Loucy (cell line): ENCODE results near the gene UAP1L1.
"Not testable (repeated sequence)": the region's sequence is repeated elsewhere in the genome, so short reads cannot be mapped to it uniquely, and the experiment has no call there.

Source experiments
- H2AFZ ChIP-seq: fragments of 200-600 bp; sonication (generic); 2 replicates; pipeline ENCODE4 v1.6.0; 2016; ENCODE audit warnings: antibody characterized with exemption, mild to moderate bottlenecking, low read length, moderate library complexity
- H3F3A ChIP-seq: fragments of 200-600 bp; 2 replicates; pipeline ENCODE4 v1.6.0; 2016; ENCODE audit warnings: antibody characterized with exemption, low read depth, mild to moderate bottlenecking
- H3K27me3 ChIP-seq: fragments of 200-600 bp; sonication (generic); 2 replicates; pipeline ENCODE4 v1.6.1; 2014; ENCODE audit warnings: low read length, mild to moderate bottlenecking; ENCODE audit not compliant: insufficient read depth, poor library complexity, severe bottlenecking
- H3K36me3 ChIP-seq: fragments of 200-600 bp; sonication (generic); 2 replicates; pipeline ENCODE4 v1.6.1; 2016; ENCODE audit warnings: low read length; ENCODE audit not compliant: insufficient read depth
- H3K4me1 ChIP-seq: fragments of 200-600 bp; sonication (generic); 2 replicates; pipeline ENCODE4 v1.5.1; 2014; ENCODE audit warnings: low read length, mild to moderate bottlenecking; ENCODE audit not compliant: insufficient read depth, poor library complexity, severe bottlenecking
- H3K4me2 ChIP-seq: fragments of 200-600 bp; sonication (generic); 2 replicates; pipeline ENCODE4 v1.6.0; 2014; ENCODE audit warnings: antibody characterized with exemption, low read length, low read depth, mild to moderate bottlenecking; ENCODE audit not compliant: poor library complexity, severe bottlenecking
- H3K4me3 ChIP-seq: fragments of 200-600 bp; sonication (generic); 2 replicates; pipeline ENCODE4 v1.5.1; 2014; ENCODE audit warnings: low read length, mild to moderate bottlenecking, mixed read lengths; ENCODE audit not compliant: poor library complexity, severe bottlenecking
- H3K79me2 ChIP-seq: fragments of 200-600 bp; sonication (generic); 2 replicates; pipeline ENCODE4 v1.6.1; 2014; ENCODE audit warnings: low read length; ENCODE audit not compliant: insufficient read depth
- H3K9ac ChIP-seq: fragments of 200-600 bp; sonication (generic); 2 replicates; pipeline ENCODE4 v1.6.0; 2014; ENCODE audit warnings: mild to moderate bottlenecking, low read depth, low read length, moderate library complexity; ENCODE audit not compliant: poor library complexity, severe bottlenecking
- H3K9me2 ChIP-seq: fragments of 200-600 bp; sonication (generic); replicated peaks from 2 replicates; pipeline ENCODE4 v1.6.1; 2016; ENCODE audit warnings: low read depth, low read length, mixed read lengths
- H3K9me3 ChIP-seq: fragments of 200-600 bp; sonication (generic); 2 replicates; pipeline ENCODE4 v1.6.1; 2014; ENCODE audit warnings: mild to moderate bottlenecking, antibody characterized with exemption, low read length, low read depth; ENCODE audit not compliant: insufficient read depth
- H4K20me1 ChIP-seq: fragments of 200-600 bp; sonication (generic); 2 replicates; pipeline ENCODE4 v1.6.0; 2014; ENCODE audit warnings: antibody characterized with exemption, low read length, mild to moderate bottlenecking; ENCODE audit not compliant: insufficient read depth, poor library complexity, severe bottlenecking
- CTCF ChIP-seq: fragments of 200-600 bp; sonication (generic); conservative IDR thresholded peaks from 2 replicates; pipeline ENCODE4 v1.5.1; 2014; ENCODE audit warnings: mild to moderate bottlenecking, antibody characterized with exemption, low read length
- EZH2phosphoT487 ChIP-seq: fragments of 200-600 bp; IDR thresholded peaks from 2 replicates; pipeline ENCODE4 v1.6.1; 2018; ENCODE audit warnings: antibody characterized with exemption, mild to moderate bottlenecking, moderate library complexity, borderline replicate concordance

Gene UAP1L1

GRCh38 chr9:137123468-137123837, 46.1 kb downstream of the UAP1L1 start:
- H3K36me3 ChIP-seq = no peaks in the 10 kb centered on the region
- H3F3A ChIP-seq = peaks cover 3% of the 10 kb centered on the region
- no peaks in the 10 kb centered on the region for H4K20me1 ChIP-seq
- H3K79me2 ChIP-seq = peaks cover 17% of the 10 kb centered on the region
- no peaks in the 10 kb centered on the region for H3K9me2 ChIP-seq
- no peaks in the 10 kb centered on the region for H3K9me3 ChIP-seq
- H3K4me2 ChIP-seq = no peak overlapping the region
- TF ChIP-seq EZH2phosphoT487 = no peak
- TF ChIP-seq CTCF = no peak
- H2AFZ ChIP-seq = no peak overlapping the region
- no peaks in the 10 kb centered on the region for H3K27me3 ChIP-seq
- no peak overlapping the region for H3K9ac ChIP-seq
- H3K4me3 ChIP-seq = no peak overlapping the region
- peaks cover 19% of the 10 kb centered on the region for H3K4me1 ChIP-seq

DNA sequence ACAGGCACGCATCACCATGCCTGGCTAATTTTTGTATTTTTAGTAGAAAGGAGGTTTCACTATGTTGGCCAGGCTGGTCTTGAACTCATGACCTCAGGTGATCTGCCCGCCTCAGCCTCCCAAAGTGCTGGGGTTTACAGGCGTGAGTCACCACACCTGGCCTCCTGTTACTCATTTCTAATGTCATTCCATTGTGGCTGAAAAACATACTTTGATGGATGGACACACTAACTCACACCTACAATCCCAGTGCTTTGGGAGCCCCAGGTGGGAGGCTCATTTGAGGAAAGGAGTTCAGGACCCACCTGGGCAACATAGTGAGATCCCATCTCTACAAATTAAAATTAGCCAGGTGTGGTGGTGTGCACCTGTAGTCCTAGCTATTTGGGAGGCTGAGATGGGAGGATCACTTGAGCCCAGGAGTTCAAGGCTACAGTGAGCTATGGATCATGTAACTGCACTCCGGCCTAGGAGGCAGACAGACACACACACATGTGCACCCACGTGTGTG, 46.7 kb downstream of the UAP1L1 start:
- not testable (repeated sequence) for H3K9ac ChIP-seq, H3K4me3 ChIP-seq, H3F3A ChIP-seq, H2AFZ ChIP-seq, H3K9me2 ChIP-seq, H4K20me1 ChIP-seq, H3K36me3 ChIP-seq, H3K9me3 ChIP-seq, H3K27me3 ChIP-seq, H3K4me2 ChIP-seq
- Histone ChIP-seq H3K4me1 (peaks cover 22% of the 10 kb centered on the region), H3K79me2 (peaks cover 23% of the 10 kb centered on the region)

DNA sequence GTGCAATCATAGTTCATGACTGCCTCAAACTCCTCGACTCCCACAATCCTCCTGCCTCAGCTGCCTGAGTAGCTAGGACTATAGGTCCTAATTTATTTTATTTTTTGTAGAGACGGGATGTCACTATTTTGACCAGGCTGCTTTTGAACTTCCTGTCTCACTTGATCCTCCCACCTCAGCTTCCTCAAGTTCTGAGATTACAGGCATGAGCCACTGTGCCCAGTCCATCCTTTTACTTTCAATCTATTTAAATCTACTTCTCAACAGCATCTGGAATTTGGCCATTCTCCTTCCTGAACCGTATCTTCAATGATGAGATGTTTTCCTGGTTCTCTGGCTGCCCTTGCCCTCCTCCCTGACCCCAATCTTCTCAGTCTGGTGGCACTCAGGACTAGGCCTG, 49.5 kb downstream of the UAP1L1 start:
- Histone ChIP-seq H2AFZ (peak overlapping the region; percentile 92; the same call in 1 of the 2 replicates), H3K27me3 (no peaks in the 10 kb centered on the region), H3K79me2 (peaks cover 28% of the 10 kb centered on the region), H3K9me3 (no peaks in the 10 kb centered on the region), H3K4me2 (peak overlapping the region; percentile 100), H3K4me1 (peaks cover 26% of the 10 kb centered on the region), H3K4me3 (peak overlapping the region; percentile 85), H3K36me3 (no peaks in the 10 kb centered on the region), H3F3A (peaks cover 11% of the 10 kb centered on the region), H4K20me1 (no peaks in the 10 kb centered on the region), H3K9ac (peak overlapping the region; percentile 95), H3K9me2 (no peaks in the 10 kb centered on the region)
- TF ChIP-seq CTCF = no peak
- TF ChIP-seq EZH2phosphoT487 = no peak
